SK-N-SH (cell line): ENCODE measurements around the gene SPRR2B. TPM values are rescaled to one million over a fixed set of nuclear protein-coding genes. Genes with fewer than 3 reads are reported as not detected.

ENCODE experiments used
- CTCF ChIA-PET: fragments of 300-600, 350-600 bp; formaldehyde crosslinking; extraction: SDS; loops from one replicate; lab custom pipeline; 2021; lab: Yijun Ruan, JAX
- POLR2A ChIA-PET: fragments of 350-600 bp; sonication (Branson Sonifier 250); formaldehyde crosslinking; extraction: SDS; loops from one replicate; lab custom pipeline; 2020; ENCODE audit warnings: antibody characterized with exemption, inconsistent platforms; lab: Yijun Ruan, JAX
- DNase-seq: peaks from one replicate; pipeline ENCODE4 v3.0.0; 2012
- H2AFZ ChIP-seq: fragments of 200-600 bp; sonication (generic); 2 replicates; pipeline ENCODE4 v1.8.1; 2016; ENCODE audit warnings: antibody characterized with exemption, mild to moderate bottlenecking, low read depth
- H3F3A ChIP-seq: fragments of 200-600 bp; sonication (generic); replicated peaks from 2 replicates; pipeline ENCODE3; 2016; ENCODE audit warnings: antibody characterized with exemption, mild to moderate bottlenecking; ENCODE audit not compliant: insufficient read depth
- H3K27ac ChIP-seq, 2 experiments: fragments of 200-500 bp in 1 of 2; fragments of 200-600 bp in 1 of 2; sonication (Bioruptor generic) in 1 of 2; sonication (generic), shearing (Covaris generic) in 1 of 2; 2 replicates each; pipeline versions ENCODE4 v1.5.1 to v1.6.1; 2014 to 2016; ENCODE audit warnings: low read depth in 2 of 2, inconsistent platforms in 1 of 2, low read length in 1 of 2, mild to moderate bottlenecking in 1 of 2, mixed read lengths in 1 of 2
- H3K27me3 ChIP-seq: fragments of 200-600 bp; sonication (generic), shearing (Covaris generic); 2 replicates; pipeline ENCODE4 v1.6.1; 2016; ENCODE audit warnings: mixed run types; ENCODE audit not compliant: insufficient read depth
- H3K36me3 ChIP-seq, 2 experiments: fragments of 200-500 bp in 1 of 2; fragments of 200-600 bp in 1 of 2; sonication (Bioruptor generic) in 1 of 2; sonication (generic) in 1 of 2; replicated peaks in 1 of 2; 2 replicates each; pipeline versions ENCODE3 to v1.5.1; 2014 to 2016; ENCODE audit warnings: low read length in 1 of 2, mild to moderate bottlenecking in 1 of 2; ENCODE audit not compliant: insufficient read depth in 2 of 2, control insufficient read depth in 1 of 2
- H3K4me1 ChIP-seq, 2 experiments: fragments of 200-500 bp in 1 of 2; fragments of 200-600 bp in 1 of 2; sonication (Bioruptor generic) in 1 of 2; sonication (generic), shearing (Covaris generic) in 1 of 2; 2 replicates each; pipeline versions ENCODE4 v1.5.1 to v1.6.1; 2014 to 2016; ENCODE audit warnings: low read depth in 1 of 2, low read length in 1 of 2, mixed run types in 1 of 2; ENCODE audit not compliant: insufficient read depth in 2 of 2, control insufficient read depth in 1 of 2
- H3K4me2 ChIP-seq: fragments of 200-600 bp; sonication (generic), shearing (Covaris generic); 2 replicates; pipeline ENCODE4 v1.6.1; 2017; ENCODE audit warnings: mixed run types
- H3K4me3 ChIP-seq, 2 experiments: fragments of 200-500 bp in 1 of 2; fragments of 200-600 bp in 1 of 2; sonication (Bioruptor generic) in 1 of 2; sonication (generic), shearing (Covaris generic) in 1 of 2; 2 replicates each; pipeline versions ENCODE4 v1.5.1 to v1.8.1; 2014 to 2016; ENCODE audit warnings: low read depth in 2 of 2, inconsistent platforms in 1 of 2, low read length in 1 of 2, mild to moderate bottlenecking in 1 of 2, mixed read lengths in 1 of 2, moderate library complexity in 1 of 2
- H3K79me2 ChIP-seq: fragments of 200-600 bp; sonication (generic); 2 replicates; pipeline ENCODE4 v1.8.1; 2017; ENCODE audit warnings: mild to moderate bottlenecking; ENCODE audit not compliant: insufficient read depth
- H3K9ac ChIP-seq: fragments of 200-600 bp; sonication (generic); 2 replicates; pipeline ENCODE4 v1.6.1; 2017; ENCODE audit warnings: mixed run types
- H3K9me2 ChIP-seq: fragments of 200-600 bp; sonication (generic); 2 replicates; pipeline ENCODE4 v1.6.1; 2017; ENCODE audit warnings: mixed run types
- H3K9me3 ChIP-seq: fragments of 200-600 bp; sonication (generic); 2 replicates; pipeline ENCODE4 v1.6.1; 2017; ENCODE audit warnings: mixed run types, mild to moderate bottlenecking, moderate library complexity
- H4K20me1 ChIP-seq: fragments of 200-600 bp; sonication (generic); 2 replicates; pipeline ENCODE4 v1.6.1; 2017; ENCODE audit warnings: mild to moderate bottlenecking, mixed run types; ENCODE audit not compliant: insufficient read depth
- EZH2phosphoT487 ChIP-seq: fragments of 200-600 bp; sonication (generic); IDR thresholded peaks from 2 replicates; pipeline ENCODE4 v1.6.1; 2017; ENCODE audit warnings: low read depth, mixed run types, mild to moderate bottlenecking, antibody characterized with exemption, moderate library complexity, borderline replicate concordance
- GATA2 ChIP-seq: sonication (generic); formaldehyde crosslinking; IDR thresholded peaks from 2 replicates; pipeline ENCODE4 v1.5.0; 2020; ENCODE audit warnings: mild to moderate bottlenecking, missing genetic modification reagents
- IRF3 ChIP-seq: fragments of 150-350 bp; IDR thresholded peaks from 2 replicates; pipeline ENCODE4 v1.6.1; 2016; ENCODE audit warnings: mild to moderate bottlenecking, low read depth, low read length
- MXI1 ChIP-seq: IDR thresholded peaks from 2 replicates; pipeline ENCODE4 v1.6.1; 2012; ENCODE audit warnings: mild to moderate bottlenecking, low read depth, low read length, improper control_type of control experiment
- NFIC ChIP-seq: IDR thresholded peaks from 2 replicates; pipeline ENCODE4 v1.4.0; 2012; ENCODE audit warnings: borderline replicate concordance
- RAD21 ChIP-seq: IDR thresholded peaks from 2 replicates; pipeline ENCODE4 v1.6.1; 2012; ENCODE audit warnings: mild to moderate bottlenecking, low read length
- RCOR1 ChIP-seq: fragments of 150-350 bp; IDR thresholded peaks from 2 replicates; pipeline ENCODE4 v1.6.1; 2017; ENCODE audit warnings: antibody characterized with exemption, low read length
- REST ChIP-seq: IDR thresholded peaks from 2 replicates; pipeline ENCODE4 v1.6.1; 2012; ENCODE audit warnings: mild to moderate bottlenecking, low read depth, low read length, moderate library complexity
- RXRA ChIP-seq: IDR thresholded peaks from 2 replicates; pipeline ENCODE4 v1.4.0; 2012; ENCODE audit warnings: low read depth, mild to moderate bottlenecking, borderline replicate concordance
- SMC3 ChIP-seq: IDR thresholded peaks from 2 replicates; pipeline ENCODE4 v1.6.1; 2012; ENCODE audit warnings: low read depth, low read length, improper control_type of control experiment
- TAF1 ChIP-seq: IDR thresholded peaks from 2 replicates; pipeline ENCODE4 v1.6.1; 2012; ENCODE audit warnings: low read depth, mild to moderate bottlenecking, low read length, moderate library complexity, borderline replicate concordance
- TCF12 ChIP-seq: IDR thresholded peaks from 2 replicates; pipeline ENCODE4 v1.4.0; 2012
- USF2 ChIP-seq: fragments of 150-350 bp; IDR thresholded peaks from 2 replicates; pipeline ENCODE4 v1.6.1; 2017; ENCODE audit warnings: antibody characterized with exemption, low read length, low read depth, borderline replicate concordance
- YY1 ChIP-seq: IDR thresholded peaks from 2 replicates; pipeline ENCODE4 v1.4.0; 2012; ENCODE audit warnings: low read depth, mild to moderate bottlenecking
- WGBS: methylation state at CpG from one replicate; pipeline ENCODE4 v1.1.6; 2017; ENCODE audit warnings: low lambda C conversion rate; 5-methylcytosine and 5-hydroxymethylcytosine counted together
- polyA plus RNA-seq, 3 experiments: library from polyadenylated mRNA; depleted of rRNA; stranded (reverse); fragments of >200 nt; gene quantifications; 2 replicates each; pipeline ENCODE4 v1.2.3, GENCODE V29; 2012
- TF ChIP-seq, protein P1 (sequence below): IDR thresholded peaks from 2 replicates; pipeline ENCODE4; 2012
- TF ChIP-seq, protein P2 (sequence below): IDR thresholded peaks from 2 replicates; pipeline ENCODE4 v1.4.0; 2012; ENCODE audit warnings: low read depth, borderline replicate concordance
- TF ChIP-seq, protein P3 (sequence below): IDR thresholded peaks from 2 replicates; pipeline ENCODE4 v1.4.0; 2012; ENCODE audit warnings: low read depth

SPRR2B gene
- polyA plus RNA-seq, 1 of the 3 experiments (the other 2 are of a cell fraction): not detected

GRCh38 chr1:153058826-153059784 is 12.3 kb downstream of the SPRR2B start:
- no peak for DNase-seq
- H3K79me2 ChIP-seq: no peaks in the 10 kb centered on the region
- no peaks in the 10 kb centered on the region for H3K36me3 ChIP-seq
- WGBS: 0% methylated on average over 6 of the region's 6 CpGs
- no peaks in the 10 kb centered on the region for H3K9me2 ChIP-seq
- H3K9me3 ChIP-seq: no peaks in the 10 kb centered on the region
- no peak overlapping the region for H2AFZ ChIP-seq
- no peak for TF ChIP-seq YY1
- TF ChIP-seq NFIC: no peak
- no peak for TF ChIP-seq SMC3
- TF ChIP-seq, protein P1, sequence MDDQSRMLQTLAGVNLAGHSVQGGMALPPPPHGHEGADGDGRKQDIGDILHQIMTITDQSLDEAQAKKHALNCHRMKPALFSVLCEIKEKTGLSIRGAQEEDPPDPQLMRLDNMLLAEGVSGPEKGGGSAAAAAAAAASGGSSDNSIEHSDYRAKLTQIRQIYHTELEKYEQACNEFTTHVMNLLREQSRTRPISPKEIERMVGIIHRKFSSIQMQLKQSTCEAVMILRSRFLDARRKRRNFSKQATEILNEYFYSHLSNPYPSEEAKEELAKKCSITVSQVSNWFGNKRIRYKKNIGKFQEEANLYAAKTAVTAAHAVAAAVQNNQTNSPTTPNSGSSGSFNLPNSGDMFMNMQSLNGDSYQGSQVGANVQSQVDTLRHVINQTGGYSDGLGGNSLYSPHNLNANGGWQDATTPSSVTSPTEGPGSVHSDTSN: no peak
- TF ChIP-seq EZH2phosphoT487: no peak
- TF ChIP-seq REST: no peak
- no peak for TF ChIP-seq RCOR1
- TF ChIP-seq TCF12: no peak
- no peak for TF ChIP-seq RAD21
- TF ChIP-seq GATA2: no peak
- no peak for TF ChIP-seq MXI1
- TF ChIP-seq USF2: no peak
- no peak for TF ChIP-seq IRF3
- TF ChIP-seq TAF1: no peak
- TF ChIP-seq, protein P2, sequence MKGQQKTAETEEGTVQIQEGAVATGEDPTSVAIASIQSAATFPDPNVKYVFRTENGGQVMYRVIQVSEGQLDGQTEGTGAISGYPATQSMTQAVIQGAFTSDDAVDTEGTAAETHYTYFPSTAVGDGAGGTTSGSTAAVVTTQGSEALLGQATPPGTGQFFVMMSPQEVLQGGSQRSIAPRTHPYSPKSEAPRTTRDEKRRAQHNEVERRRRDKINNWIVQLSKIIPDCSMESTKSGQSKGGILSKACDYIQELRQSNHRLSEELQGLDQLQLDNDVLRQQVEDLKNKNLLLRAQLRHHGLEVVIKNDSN: no peak
- TF ChIP-seq, protein P3, sequence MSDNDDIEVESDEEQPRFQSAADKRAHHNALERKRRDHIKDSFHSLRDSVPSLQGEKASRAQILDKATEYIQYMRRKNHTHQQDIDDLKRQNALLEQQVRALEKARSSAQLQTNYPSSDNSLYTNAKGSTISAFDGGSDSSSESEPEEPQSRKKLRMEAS: no peak
- TF ChIP-seq RXRA: no peak
- H3K4me1 ChIP-seq: no peaks in the 10 kb centered on the region
- H3K4me3 ChIP-seq: no peak overlapping the region
- no peak overlapping the region for H3K4me2 ChIP-seq
- CTCF ChIA-PET: interaction anchor here (0.6 to 0.8 kb wide), 2 partner anchors 8 to 1009 kb away, joined by 3 read pairs; no protein-coding TSS in a partner anchor
- no peaks in the 10 kb centered on the region for H3K27me3 ChIP-seq
- POLR2A ChIA-PET: no interaction called here
- H3K9ac ChIP-seq: no peak overlapping the region
- no peaks in the 10 kb centered on the region for H4K20me1 ChIP-seq
- H3K27ac ChIP-seq: no peak overlapping the region
- no peaks in the 10 kb centered on the region for H3F3A ChIP-seq
